IMR-90 (cell line): ENCODE measurements around the gene UBXN11. TPM values are rescaled to one million over a fixed set of nuclear protein-coding genes. Genes with fewer than 3 reads are reported as not detected.
A peak's percentile ranks its signal among the peaks of the same experiment; 100 is the strongest.
"Not testable (repeated sequence)": the region's sequence is repeated elsewhere in the genome, so short reads cannot be mapped to it uniquely, and the experiment has no call there.

Source experiments
- ATAC-seq: fragments of 200-7000 bp; cut with Tn5 transposase; 2 replicates; pipeline ENCODE4 v1.9.1; 2020; ENCODE audit warnings: low read depth, mild to moderate bottlenecking, moderate library complexity
- BruUV-seq: library from RNA; stranded (reverse); fragments of 400-500 nt; replicated peaks from 2 replicates; lab custom pipeline; 2021; lab: Mats Ljungman, UMichigan
- CTCF ChIA-PET: fragments of 300-600 bp; formaldehyde crosslinking; extraction: SDS; loops from one replicate; lab custom pipeline; 2021; ENCODE audit warnings: antibody characterized with exemption; lab: Yijun Ruan, JAX
- POLR2A ChIA-PET: fragments of 300-600 bp; sonication (Branson Sonifier 250); formaldehyde crosslinking; loops from one replicate; lab custom pipeline; 2022; ENCODE audit warnings: antibody characterized with exemption; ENCODE audit not compliant: unreplicated experiment; lab: Charles Lee
- DNase-seq: peaks from one replicate; pipeline ENCODE4 v3.0.0; 2013
- H2AFZ ChIP-seq: replicated peaks from 2 replicates; pipeline ENCODE3; 2013; ENCODE audit warnings: low read length, mild to moderate bottlenecking; ENCODE audit not compliant: poor library complexity
- H2AK5ac ChIP-seq: 2 replicates; pipeline ENCODE4 v1.6.1; 2013; ENCODE audit warnings: low read depth, low read length, inconsistent platforms
- H2AK9ac ChIP-seq: replicated peaks from 2 replicates; pipeline ENCODE3; 2013; ENCODE audit warnings: mild to moderate bottlenecking, low read depth, low read length, moderate library complexity; ENCODE audit not compliant: poor library complexity
- H2BK120ac ChIP-seq: 2 replicates; pipeline ENCODE4 v1.6.1; 2013; ENCODE audit warnings: low read depth, low read length, inconsistent platforms
- H2BK15ac ChIP-seq: 3 replicates; pipeline ENCODE4 v1.6.1; 2013; ENCODE audit warnings: low read depth, low read length, inconsistent platforms
- H2BK20ac ChIP-seq: 2 replicates; pipeline ENCODE4 v1.6.1; 2013; ENCODE audit warnings: low read depth, mild to moderate bottlenecking, inconsistent platforms, low read length, moderate library complexity
- H2BK5ac ChIP-seq: 2 replicates; pipeline ENCODE4 v1.6.1; 2013; ENCODE audit warnings: mild to moderate bottlenecking, low read depth, low read length, inconsistent platforms; ENCODE audit not compliant: poor library complexity, severe bottlenecking
- H3K14ac ChIP-seq: replicated peaks from 2 replicates; pipeline ENCODE4 v1.6.1; 2013; ENCODE audit warnings: low read depth, low read length, inconsistent platforms
- H3K18ac ChIP-seq: 2 replicates; pipeline ENCODE4 v1.6.1; 2013; ENCODE audit warnings: low read depth, low read length, control low read depth
- H3K23ac ChIP-seq: 2 replicates; pipeline ENCODE4 v1.6.1; 2013; ENCODE audit warnings: low read depth, low read length, inconsistent platforms
- H3K27ac ChIP-seq: 2 replicates; pipeline ENCODE4 v1.5.1; 2013; ENCODE audit warnings: mild to moderate bottlenecking, control low read depth, low read length; ENCODE audit not compliant: insufficient read depth
- H3K27me3 ChIP-seq: 2 replicates; pipeline ENCODE4 v1.6.1; 2013; ENCODE audit warnings: low read length; ENCODE audit not compliant: control insufficient read depth, insufficient read depth
- H3K36me3 ChIP-seq: 2 replicates; pipeline ENCODE4 v1.6.1; 2013; ENCODE audit warnings: low read length, mixed read lengths; ENCODE audit not compliant: control insufficient read depth, insufficient read depth
- H3K4ac ChIP-seq: 2 replicates; pipeline ENCODE4 v1.6.1; 2013; ENCODE audit warnings: low read depth, low read length, inconsistent platforms
- H3K4me1 ChIP-seq: 2 replicates; pipeline ENCODE4 v1.6.1; 2013; ENCODE audit warnings: low read length, mixed read lengths; ENCODE audit not compliant: control insufficient read depth, insufficient read depth
- H3K4me2 ChIP-seq: 2 replicates; pipeline ENCODE4 v1.6.1; 2013; ENCODE audit warnings: low read depth, mild to moderate bottlenecking, control low read depth, low read length, moderate library complexity
- H3K4me3 ChIP-seq: 2 replicates; pipeline ENCODE4 v1.5.1; 2013; ENCODE audit warnings: low read depth, mild to moderate bottlenecking, control low read depth, low read length, moderate library complexity; ENCODE audit not compliant: insufficient read depth
- H3K56ac ChIP-seq: 2 replicates; pipeline ENCODE4 v1.6.1; 2013; ENCODE audit warnings: low read length, inconsistent platforms; ENCODE audit not compliant: insufficient read depth; ENCODE audit errors: extremely low read depth
- H3K79me1 ChIP-seq, 2 experiments: 2 replicates each; pipeline ENCODE4 v1.6.1; 2013; ENCODE audit warnings: low read length in 2 of 2, inconsistent platforms in 1 of 2, low read depth in 1 of 2
- H3K9ac ChIP-seq: 2 replicates; pipeline ENCODE4 v1.6.1; 2013; ENCODE audit warnings: low read depth, low read length, control low read depth
- H3K9me1 ChIP-seq: 2 replicates; pipeline ENCODE4 v1.6.1; 2013; ENCODE audit warnings: low read length, inconsistent platforms; ENCODE audit not compliant: insufficient read depth
- H3K9me3 ChIP-seq: 2 replicates; pipeline ENCODE4 v1.6.1; 2013; ENCODE audit warnings: low read length; ENCODE audit not compliant: control insufficient read depth, insufficient read depth
- H4K20me1 ChIP-seq: 2 replicates; pipeline ENCODE4 v1.6.1; 2013; ENCODE audit warnings: low read length, inconsistent platforms; ENCODE audit not compliant: insufficient read depth
- H4K5ac ChIP-seq: 2 replicates; pipeline ENCODE4 v1.6.1; 2013; ENCODE audit warnings: mild to moderate bottlenecking, low read depth, low read length, control low read depth
- H4K8ac ChIP-seq, 2 experiments: 2 replicates each; pipeline ENCODE4 v1.6.1; 2013; ENCODE audit warnings: low read depth in 2 of 2, low read length in 2 of 2, control low read depth in 1 of 2, inconsistent platforms in 1 of 2
- H4K91ac ChIP-seq: 2 replicates; pipeline ENCODE4 v1.6.1; 2013; ENCODE audit warnings: low read depth, low read length, inconsistent platforms; ENCODE audit not compliant: insufficient read depth
- WGBS, 2 experiments: methylation state at CpG; one replicate each; pipeline versions ENCODE4 v1.1.5 to v1.1.7; 2013; ENCODE audit warnings: missing lambda C conversion rate in 2 of 2; ENCODE audit not compliant: insufficient read length in 1 of 2; ENCODE audit errors: extremely low coverage in 2 of 2; 5-methylcytosine and 5-hydroxymethylcytosine counted together
- dilution Hi-C: fragments of 300-500 bp; cut with HindIII; formaldehyde crosslinking; loops from one replicate; pipeline ENCODE4 v1.14.3; 2018; ENCODE audit warnings: low sequenced_read_pairs; ENCODE audit not compliant: unreplicated experiment
- in situ Hi-C: fragments of 300-500 bp; cut with MboI; formaldehyde crosslinking; loops from 3 replicates; pipeline ENCODE4 v1.14.3; 2019; ENCODE audit warnings: low sequenced_read_pairs, inconsistent platforms, mixed read lengths
- intact Hi-C: fragments of 100-400 bp; cut with micrococcal nuclease; formaldehyde crosslinking; loops from 2 replicates; pipeline ENCODE4 v1.10.0; 2022
- polyA plus RNA-seq, 3 experiments: library from polyadenylated mRNA; depleted of rRNA; stranded (reverse); fragments of >200 nt; gene quantifications; 2 replicates each; pipeline ENCODE4 v1.2.3, GENCODE V29; 2012; ENCODE audit warnings: low replicate concordance in 1 of 3
- total RNA-seq: library from RNA; depleted of rRNA; stranded (reverse); fragments of >200 nt; gene quantifications from 2 replicates; pipeline ENCODE4 v1.2.3, GENCODE V29; 2012

The UBXN11 gene
- total and polyA plus RNA-seq, 2 of the 4 experiments (the other 2 are of a cell fraction): 5.2 to 17.0 TPM

GRCh38 chr1:26307966-26308899, 1.8 kb upstream of the UBXN11 start:
- H3K4me3 ChIP-seq, H3K9ac ChIP-seq, H2BK15ac ChIP-seq, H4K5ac ChIP-seq, ATAC-seq, H2BK20ac ChIP-seq, H2BK120ac ChIP-seq, H3K23ac ChIP-seq, H2AK5ac ChIP-seq, H3K27ac ChIP-seq, H3K14ac ChIP-seq, H3K9me3 ChIP-seq, H4K20me1 ChIP-seq, H3K9me1 ChIP-seq, in situ Hi-C loops, H4K91ac ChIP-seq, H3K4ac ChIP-seq, H3K56ac ChIP-seq, DNase-seq, H3K18ac ChIP-seq, H4K8ac ChIP-seq, H3K4me2 ChIP-seq, intact Hi-C loops, H3K4me1 ChIP-seq, H3K36me3 ChIP-seq, H2BK5ac ChIP-seq, dilution Hi-C loops, H3K27me3 ChIP-seq, BruUV-seq: not testable (repeated sequence)
- POLR2A ChIA-PET: interaction anchor here (1.0 kb wide), 1 partner anchor 14 kb away, joined by 14 read pairs; no protein-coding TSS in a partner anchor
- CTCF ChIA-PET: interaction anchor here (1.9 kb wide), 1 partner anchor 33 kb away, joined by 4 read pairs; no protein-coding TSS in a partner anchor
- Histone ChIP-seq H2AK9ac (peak overlapping the region; percentile 61), H3K79me1 (peaks cover 9 to 20% of the 10 kb centered on the region in 2 experiments; a peak in 3 of 4 replicates), H2AFZ (peak overlapping the region; percentile 65)
- 100% methylated on average over 4 of the region's 21 CpGs; no CpG with 5 or more reads in 1 of the 2 experiments for WGBS, 2 experiments
